ENCODE data around the gene MEDAG.

The MEDAG gene

DNA sequence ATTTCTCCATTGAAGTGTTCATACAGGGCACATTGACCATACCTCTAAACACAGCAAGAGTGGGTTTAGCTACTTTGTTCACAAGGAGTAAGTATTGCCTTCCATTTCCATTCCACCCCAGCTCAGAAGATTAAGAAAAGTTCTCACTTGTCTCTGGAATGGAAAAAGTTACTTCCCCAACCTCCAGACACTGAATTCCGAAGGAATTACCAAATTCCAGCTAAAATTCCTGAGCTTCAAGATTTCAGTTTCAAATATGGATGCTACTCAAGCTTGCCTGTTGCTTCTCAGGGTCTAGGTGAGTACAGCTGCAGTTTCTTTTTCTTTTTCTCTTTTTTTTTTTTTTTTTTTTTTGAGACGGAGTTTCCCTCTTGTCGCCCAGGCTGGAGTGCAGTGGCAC is 60.0 kb downstream of the MEDAG start:
- FAIRE-seq = no peak

DNA sequence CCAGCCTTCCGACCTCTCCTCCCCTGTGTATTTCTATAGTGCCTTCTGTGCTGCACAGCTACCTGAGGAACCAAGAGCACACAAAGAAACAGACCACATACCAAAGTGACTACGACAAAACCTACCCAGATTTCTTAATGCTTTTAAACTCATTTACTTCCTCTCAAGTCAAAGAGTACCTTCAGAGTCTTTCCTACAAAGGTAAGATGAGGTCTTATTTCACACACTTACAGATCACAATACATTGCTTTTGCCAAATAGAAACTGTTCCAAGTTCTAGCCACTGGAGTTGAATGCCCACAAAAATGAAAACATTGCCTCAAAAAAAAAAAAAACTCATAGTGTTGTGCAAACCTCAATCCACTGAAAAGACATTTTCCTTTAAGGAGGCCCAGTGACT is 62.8 kb downstream of the MEDAG start:
- FAIRE-seq = no peak

DNA sequence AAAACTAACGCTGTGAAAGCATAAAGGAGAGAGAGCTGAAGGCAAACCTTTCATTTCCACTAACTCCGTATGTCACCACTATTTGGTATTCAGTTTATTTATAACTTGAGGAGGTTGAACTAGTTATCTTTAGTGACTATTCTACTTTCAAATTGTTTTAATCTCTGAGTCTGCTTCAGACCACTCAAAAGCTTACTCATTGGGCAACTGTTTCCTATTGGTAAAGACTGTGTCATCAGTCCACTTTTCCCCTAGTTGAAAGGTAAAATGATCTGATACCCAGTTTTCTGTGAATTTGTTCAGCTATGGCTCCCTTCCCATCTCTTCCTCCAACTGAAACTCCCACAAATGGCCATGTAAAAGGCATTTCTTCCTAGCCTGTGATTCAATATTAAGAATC is 65.5 kb downstream of the MEDAG start:
- no peak for FAIRE-seq

DNA sequence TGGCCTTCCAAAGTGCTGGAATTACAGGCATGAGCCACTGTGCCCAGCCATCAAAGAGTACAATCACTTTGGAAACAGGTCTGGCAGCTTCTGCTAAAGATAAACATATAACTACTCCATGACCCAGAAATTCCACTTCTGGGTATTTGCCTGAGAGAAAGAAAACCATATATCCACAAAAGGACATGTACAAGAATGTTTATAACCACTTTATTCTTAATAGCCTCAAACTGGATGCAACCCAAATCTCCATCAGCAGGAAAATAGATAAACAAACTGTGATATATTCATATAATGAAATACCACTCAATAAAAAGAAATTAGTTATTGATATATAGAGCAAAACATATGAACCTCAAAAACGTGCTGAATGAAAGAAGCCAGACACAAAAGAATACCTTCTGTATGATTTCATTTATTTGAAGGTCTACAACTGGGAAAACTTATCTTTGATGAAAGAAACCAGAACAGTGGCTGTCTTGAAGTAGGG is 66.9 kb downstream of the MEDAG start:
- FAIRE-seq = no peak

DNA sequence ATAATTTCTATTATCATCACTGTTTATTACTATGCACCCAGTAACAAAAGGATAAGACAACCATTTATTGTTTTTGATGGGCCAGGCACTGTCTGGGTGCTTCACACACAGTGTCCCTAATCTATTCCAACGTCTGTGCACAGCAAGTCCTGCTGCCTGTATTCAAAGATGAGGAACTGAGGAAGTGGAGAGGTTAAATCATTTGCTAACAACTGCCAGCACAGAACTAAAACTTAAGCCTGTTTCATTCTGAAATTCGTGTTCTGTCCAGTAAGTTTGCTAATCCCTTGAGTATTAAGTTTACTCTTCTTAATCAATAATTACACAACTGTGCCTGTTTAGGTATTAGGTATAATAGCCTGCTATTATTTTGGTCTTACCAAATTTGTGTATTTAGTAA is 68.3 kb downstream of the MEDAG start:
- no peak for FAIRE-seq
